DND-41 (cell line): Measurements from ENCODE around the gene ARRB1.

ENCODE experiments used
- ATAC-seq: fragments of 200-7000 bp; cut with Tn5 transposase; 3 replicates; pipeline ENCODE4 v1.9.1; 2021; ENCODE audit warnings: low read depth; ENCODE audit not compliant: insufficient read depth
- DNase-seq: peaks from one replicate; pipeline ENCODE4 v3.0.0-alpha.2; 2020
- H2AFZ ChIP-seq: 2 replicates; pipeline ENCODE4 v1.6.0; 2012; ENCODE audit warnings: low read depth, low read length
- H3K27ac ChIP-seq: 2 replicates; pipeline ENCODE4 v1.5.1; 2012; ENCODE audit warnings: low read length, inconsistent platforms
- H3K27me3 ChIP-seq: fragments of 200-600 bp; sonication (generic); 2 replicates; pipeline ENCODE4 v1.6.0; 2012; ENCODE audit warnings: low read length, mild to moderate bottlenecking, inconsistent platforms; ENCODE audit not compliant: insufficient read depth, poor library complexity
- H3K36me3 ChIP-seq: 2 replicates; pipeline ENCODE4 v1.5.1; 2012; ENCODE audit warnings: low read length, inconsistent platforms; ENCODE audit not compliant: insufficient read depth
- H3K4me1 ChIP-seq: 2 replicates; pipeline ENCODE4 v1.5.1; 2012; ENCODE audit warnings: mild to moderate bottlenecking, low read length; ENCODE audit not compliant: insufficient read depth
- H3K4me2 ChIP-seq: 2 replicates; pipeline ENCODE4 v1.6.0; 2012; ENCODE audit warnings: mild to moderate bottlenecking, moderate library complexity, low read length, inconsistent platforms; ENCODE audit not compliant: insufficient read depth
- H3K4me3 ChIP-seq, 2 experiments: fragments of 200-600 bp in 1 of 2; shearing (Covaris generic) in 1 of 2; 2 replicates each; pipeline ENCODE4 v1.5.1; 2012 to 2016; ENCODE audit warnings: inconsistent platforms in 2 of 2, low read length in 2 of 2, mild to moderate bottlenecking in 2 of 2, low read depth in 1 of 2, moderate library complexity in 1 of 2
- H3K79me2 ChIP-seq: 2 replicates; pipeline ENCODE4 v1.6.0; 2012; ENCODE audit warnings: low read length, inconsistent platforms; ENCODE audit not compliant: insufficient read depth
- H3K9ac ChIP-seq: 2 replicates; pipeline ENCODE4 v1.6.0; 2012; ENCODE audit warnings: low read depth, mild to moderate bottlenecking, inconsistent platforms, low read length, moderate library complexity
- H3K9me3 ChIP-seq: 2 replicates; pipeline ENCODE4 v1.5.1; 2012; ENCODE audit warnings: low read length, moderate library complexity, mild to moderate bottlenecking, inconsistent platforms; ENCODE audit not compliant: insufficient read depth, severe bottlenecking
- H4K20me1 ChIP-seq: 2 replicates; pipeline ENCODE4 v1.6.0; 2012; ENCODE audit warnings: low read length; ENCODE audit not compliant: insufficient read depth
- EZH2 ChIP-seq: IDR thresholded peaks from 3 replicates; pipeline ENCODE4 v1.6.1; 2012; ENCODE audit warnings: borderline replicate concordance, low read depth, mild to moderate bottlenecking, moderate library complexity, low read length, inconsistent platforms; ENCODE audit not compliant: severe bottlenecking
- TF ChIP-seq, protein P1 (sequence below): IDR thresholded peaks from 2 replicates; pipeline ENCODE4 v1.5.1; 2012; ENCODE audit warnings: borderline replicate concordance, low read length, moderate library complexity, mild to moderate bottlenecking; ENCODE audit not compliant: poor library complexity, severe bottlenecking; ENCODE audit errors: extremely low read depth

The ARRB1 gene

DNA sequence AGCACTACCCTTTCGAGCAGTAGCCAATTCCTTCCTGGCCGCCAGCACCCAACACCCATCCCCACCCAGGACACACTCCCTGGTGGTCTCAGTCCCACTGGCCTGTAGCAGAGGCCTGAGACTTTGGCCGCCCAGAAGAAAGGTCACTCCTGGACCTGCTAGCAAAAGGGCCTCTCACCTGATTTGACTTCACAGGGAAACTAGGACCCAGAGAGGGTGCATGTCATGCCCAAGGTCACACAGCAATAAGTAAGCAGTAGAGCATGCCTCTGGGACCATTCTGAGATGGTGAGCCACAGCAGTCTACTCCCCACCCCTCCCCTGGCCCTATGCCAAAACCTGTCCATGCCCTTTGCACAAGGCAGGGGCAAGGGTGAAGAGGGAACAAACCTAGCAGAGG, 7.3 kb downstream of the ARRB1 start:
- H3K9me3 ChIP-seq, result no peaks in the 10 kb centered on the region
- TF ChIP-seq, protein P1, sequence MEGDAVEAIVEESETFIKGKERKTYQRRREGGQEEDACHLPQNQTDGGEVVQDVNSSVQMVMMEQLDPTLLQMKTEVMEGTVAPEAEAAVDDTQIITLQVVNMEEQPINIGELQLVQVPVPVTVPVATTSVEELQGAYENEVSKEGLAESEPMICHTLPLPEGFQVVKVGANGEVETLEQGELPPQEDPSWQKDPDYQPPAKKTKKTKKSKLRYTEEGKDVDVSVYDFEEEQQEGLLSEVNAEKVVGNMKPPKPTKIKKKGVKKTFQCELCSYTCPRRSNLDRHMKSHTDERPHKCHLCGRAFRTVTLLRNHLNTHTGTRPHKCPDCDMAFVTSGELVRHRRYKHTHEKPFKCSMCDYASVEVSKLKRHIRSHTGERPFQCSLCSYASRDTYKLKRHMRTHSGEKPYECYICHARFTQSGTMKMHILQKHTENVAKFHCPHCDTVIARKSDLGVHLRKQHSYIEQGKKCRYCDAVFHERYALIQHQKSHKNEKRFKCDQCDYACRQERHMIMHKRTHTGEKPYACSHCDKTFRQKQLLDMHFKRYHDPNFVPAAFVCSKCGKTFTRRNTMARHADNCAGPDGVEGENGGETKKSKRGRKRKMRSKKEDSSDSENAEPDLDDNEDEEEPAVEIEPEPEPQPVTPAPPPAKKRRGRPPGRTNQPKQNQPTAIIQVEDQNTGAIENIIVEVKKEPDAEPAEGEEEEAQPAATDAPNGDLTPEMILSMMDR, result no peak
- peak overlapping the region; percentile 64 for H3K27ac ChIP-seq
- no peak overlapping the region for H3K4me2 ChIP-seq
- H3K79me2 ChIP-seq, result peaks cover 65% of the 10 kb centered on the region
- DNase-seq, result peak; percentile 39
- no peak overlapping the region for H3K4me3 ChIP-seq
- H3K9ac ChIP-seq, result no peak overlapping the region
- H3K36me3 ChIP-seq, result no peaks in the 10 kb centered on the region
- H3K27me3 ChIP-seq, result no peaks in the 10 kb centered on the region
- 0 out of 2 replicates have a peak, but pooled peaks cover 2% of the 10 kb centered on the region for H4K20me1 ChIP-seq
- peaks cover 79% of the 10 kb centered on the region for H3K4me1 ChIP-seq
- H2AFZ ChIP-seq, result no peak overlapping the region
- no peak for ATAC-seq

DNA sequence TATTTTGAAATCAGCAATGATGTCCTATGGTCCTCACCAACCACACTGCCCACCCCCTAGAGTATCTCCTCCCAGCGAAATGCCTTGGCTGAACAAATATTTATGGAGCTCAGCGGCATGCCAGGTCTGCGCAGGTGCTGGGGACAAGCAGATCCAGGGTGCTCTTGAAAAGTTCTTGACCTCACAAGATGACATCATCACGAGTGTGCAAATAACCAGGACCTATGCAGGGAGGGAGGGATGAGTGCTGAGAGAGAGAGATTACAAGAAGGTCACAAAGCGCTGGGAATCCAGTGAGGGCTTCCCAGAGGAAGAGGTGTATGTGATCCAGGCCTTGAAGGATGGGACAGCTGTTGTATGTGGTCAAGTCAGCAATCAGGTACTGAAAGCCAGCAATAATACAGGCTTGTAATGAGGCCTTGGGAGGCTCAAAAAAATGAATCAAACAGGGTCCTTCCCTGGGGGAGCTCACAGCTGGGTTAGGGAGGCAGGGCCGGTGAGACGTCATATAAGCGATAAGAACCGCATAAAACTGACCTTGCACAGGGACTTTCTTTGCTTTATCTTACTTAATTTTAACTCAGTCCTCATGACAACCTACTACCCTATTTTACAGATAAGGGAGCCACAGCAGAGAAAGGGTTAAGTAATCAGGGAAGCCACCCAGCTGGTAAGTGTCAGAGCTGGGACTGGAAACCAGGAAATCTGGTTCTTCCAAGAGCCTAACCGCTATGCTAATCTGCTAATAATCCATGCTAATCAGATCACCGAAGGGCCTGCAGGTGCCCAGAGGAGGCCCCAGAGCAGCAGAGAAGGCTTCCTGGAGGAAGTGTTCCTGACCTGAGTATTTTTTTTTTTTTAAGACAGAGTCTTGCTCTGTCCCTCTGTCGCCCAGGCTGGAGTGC, 8.2 kb downstream of the ARRB1 start:
- ATAC-seq (no peak), DNase-seq (no peak)
- TF ChIP-seq, protein P1, result no peak
- TF ChIP-seq EZH2, result no peak
- H3K4me3 ChIP-seq, result no peak overlapping the region
- H3K27me3 ChIP-seq, result no peaks in the 10 kb centered on the region
- no peaks in the 10 kb centered on the region for H3K9me3 ChIP-seq
- H3K36me3 ChIP-seq, result no peaks in the 10 kb centered on the region
- H3K27ac ChIP-seq, result peak overlapping the region; percentile 87
- no peak overlapping the region for H2AFZ ChIP-seq
- peaks cover 71% of the 10 kb centered on the region for H3K79me2 ChIP-seq
- no peak overlapping the region for H3K9ac ChIP-seq
- H3K4me2 ChIP-seq, result no peak overlapping the region
- peaks cover 81% of the 10 kb centered on the region for H3K4me1 ChIP-seq
- 0 out of 2 replicates have a peak, but pooled peaks cover 2% of the 10 kb centered on the region for H4K20me1 ChIP-seq

DNA sequence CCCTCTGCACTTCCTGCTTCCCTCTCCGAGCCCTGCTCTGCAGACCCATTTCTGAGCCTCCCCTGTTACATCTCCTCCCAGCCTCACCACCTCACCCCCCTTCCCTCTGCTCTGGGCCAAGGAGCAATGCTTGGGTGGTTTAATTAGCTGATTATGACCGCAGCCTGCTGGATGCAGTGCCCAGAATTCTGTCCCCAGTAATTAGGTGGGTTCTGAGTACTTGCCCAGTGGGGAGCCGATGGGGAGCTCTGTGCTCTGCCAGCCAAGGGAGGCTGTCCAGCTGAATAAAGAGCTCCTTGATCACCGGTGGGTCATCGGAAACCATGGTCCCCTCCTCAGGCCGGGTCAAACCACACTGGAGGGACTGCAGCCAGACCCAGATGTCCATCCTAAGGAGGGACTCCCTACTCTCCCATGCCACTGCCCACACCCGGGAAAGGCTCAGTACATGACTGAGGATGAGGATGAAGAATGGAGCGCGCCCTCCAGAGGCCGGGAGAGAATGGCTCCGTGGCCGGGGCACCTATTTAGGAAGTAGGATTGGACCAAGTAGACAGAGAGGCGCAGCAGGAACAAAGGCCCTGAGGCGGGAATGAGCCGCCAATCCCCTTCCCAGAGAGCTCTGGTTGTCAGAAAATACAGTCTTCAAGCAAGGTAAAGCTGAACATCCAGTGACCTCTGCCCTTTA, 9.1 kb downstream of the ARRB1 start:
- ATAC-seq (no peak), DNase-seq (no peak)
- peak overlapping the region; percentile 87 for H3K27ac ChIP-seq
- no peaks in the 10 kb centered on the region for H3K27me3 ChIP-seq
- no peak overlapping the region for H3K4me2 ChIP-seq
- H3K9me3 ChIP-seq, result no peaks in the 10 kb centered on the region
- TF ChIP-seq, protein P1, result peak; percentile 3
- no peak for TF ChIP-seq EZH2
- no peak overlapping the region for H2AFZ ChIP-seq
- H4K20me1 ChIP-seq, result 0 out of 2 replicates have a peak, but pooled peaks cover 2% of the 10 kb centered on the region
- H3K36me3 ChIP-seq, result no peaks in the 10 kb centered on the region
- H3K4me3 ChIP-seq, result no peak overlapping the region
- H3K9ac ChIP-seq, result no peak overlapping the region
- H3K4me1 ChIP-seq, result peaks cover 74% of the 10 kb centered on the region
- H3K79me2 ChIP-seq, result peaks cover 76% of the 10 kb centered on the region
